GM19463 (cell line): ENCODE data around the gene TUBA3D.
"Not testable (repeated sequence)": the region's sequence is repeated elsewhere in the genome, so short reads cannot be mapped to it uniquely, and the experiment has no call there.

Experiments
- ATAC-seq: cut with Tn5 transposase; IDR thresholded peaks from one replicate; pipeline ENCODE4 v1.9.1; 2021; ENCODE audit warnings: mild to moderate bottlenecking, moderate library complexity; ENCODE audit not compliant: unreplicated experiment

Gene TUBA3D

GRCh38 chr2:131514408-131515166 lies 38.7 kb downstream of the TUBA3D start:
- ATAC-seq = peak; percentile 87

- not testable (repeated sequence) for ATAC-seq
These were observed 39.3 kb downstream of the TUBA3D start for GRCh38 chr2:131515235-131515634.

- no peak for ATAC-seq
These were observed 40.1 kb downstream of the TUBA3D start for GRCh38 chr2:131516011-131516410.

GRCh38 chr2:131516621-131517020 lies 40.7 kb downstream of the TUBA3D start:
- not testable (repeated sequence) for ATAC-seq

- no peak for ATAC-seq
These were observed 41.4 kb downstream of the TUBA3D start for GRCh38 chr2:131517106-131517831.

- ATAC-seq = not testable (repeated sequence)
These were observed 41.9 kb downstream of the TUBA3D start for GRCh38 chr2:131517856-131518255.

GRCh38 chr2:131518531-131518930 lies 42.6 kb downstream of the TUBA3D start:
- ATAC-seq = not testable (repeated sequence)

GRCh38 chr2:131519466-131519865 lies 43.5 kb downstream of the TUBA3D start:
- no peak for ATAC-seq

GRCh38 chr2:131519871-131520470 lies 44.1 kb downstream of the TUBA3D start:
- ATAC-seq = not testable (repeated sequence)

GRCh38 chr2:131520526-131520925 lies 44.6 kb downstream of the TUBA3D start:
- no peak for ATAC-seq

- ATAC-seq = not testable (repeated sequence)
These were observed 45.6 kb downstream of the TUBA3D start for GRCh38 chr2:131521524-131521923.

- no peak for ATAC-seq
These were observed 46.3 kb downstream of the TUBA3D start for GRCh38 chr2:131521961-131522781.

- ATAC-seq = not testable (repeated sequence)
These were observed 49.3 kb downstream of the TUBA3D start for GRCh38 chr2:131525256-131525655.

GRCh38 chr2:131527131-131528001 lies 51.4 kb downstream of the TUBA3D start, which contains the start of gene CCDC74A:
CCDC74A (plus strand) TSS chr2:131527888; CDS start chr2:131527971, 83 bp downstream.
- ATAC-seq = peak; percentile 93

- ATAC-seq = peak; percentile 41
These were observed 53.3 kb downstream of the TUBA3D start for GRCh38 chr2:131528981-131529863.

GRCh38 chr2:131529864-131530445 lies 54.0 kb downstream of the TUBA3D start:
- not testable (repeated sequence) for ATAC-seq

- not testable (repeated sequence) for ATAC-seq
These were observed 54.9 kb downstream of the TUBA3D start for GRCh38 chr2:131530626-131531344.
